ENCODE data around the gene DQX1.

The DQX1 gene

DNA sequence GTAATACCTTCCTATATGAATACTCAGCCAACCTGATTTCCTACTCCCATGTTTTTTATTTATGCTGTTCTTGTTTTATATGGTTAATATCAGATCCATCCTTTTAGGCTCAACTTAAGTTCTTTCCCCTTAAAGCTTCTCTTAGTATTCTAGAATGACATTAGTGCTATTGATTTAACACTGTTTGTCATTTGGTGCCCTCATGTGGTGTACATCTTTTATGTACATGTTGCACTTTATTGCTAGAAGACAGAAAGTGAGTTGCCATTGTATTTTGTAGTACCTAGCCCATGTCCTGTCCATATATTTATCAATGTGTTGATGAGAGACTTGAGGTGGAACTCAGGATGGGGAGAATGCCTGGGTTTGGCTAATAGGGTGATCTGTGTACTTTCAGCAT is 6.2 kb upstream of the DQX1 start:
- no peak for DNase-seq (ENCODE audit: low read depth, low spot score)

DNA sequence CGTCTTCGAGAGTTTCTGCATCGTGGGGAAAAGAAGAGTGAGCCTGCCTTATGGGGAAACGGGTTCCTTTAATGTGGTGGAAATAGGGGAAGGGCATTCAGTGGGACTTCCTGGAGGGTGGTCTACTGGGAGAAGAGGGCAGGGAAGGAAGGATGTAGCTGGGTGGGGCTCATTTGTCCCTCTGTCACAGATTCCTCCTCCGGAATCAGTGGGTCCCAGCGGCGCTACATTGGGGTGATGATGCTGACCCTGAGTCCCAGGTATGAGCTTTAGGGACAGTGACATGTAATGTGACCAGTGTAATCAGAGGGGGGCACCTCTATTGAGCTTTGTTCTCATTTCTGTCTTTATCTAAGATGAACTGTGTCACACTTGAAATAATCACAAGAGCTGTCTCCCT is 5.6 kb upstream of the DQX1 start:
- DNase-seq (ENCODE audit: low read depth, low spot score), result no peak

DNA sequence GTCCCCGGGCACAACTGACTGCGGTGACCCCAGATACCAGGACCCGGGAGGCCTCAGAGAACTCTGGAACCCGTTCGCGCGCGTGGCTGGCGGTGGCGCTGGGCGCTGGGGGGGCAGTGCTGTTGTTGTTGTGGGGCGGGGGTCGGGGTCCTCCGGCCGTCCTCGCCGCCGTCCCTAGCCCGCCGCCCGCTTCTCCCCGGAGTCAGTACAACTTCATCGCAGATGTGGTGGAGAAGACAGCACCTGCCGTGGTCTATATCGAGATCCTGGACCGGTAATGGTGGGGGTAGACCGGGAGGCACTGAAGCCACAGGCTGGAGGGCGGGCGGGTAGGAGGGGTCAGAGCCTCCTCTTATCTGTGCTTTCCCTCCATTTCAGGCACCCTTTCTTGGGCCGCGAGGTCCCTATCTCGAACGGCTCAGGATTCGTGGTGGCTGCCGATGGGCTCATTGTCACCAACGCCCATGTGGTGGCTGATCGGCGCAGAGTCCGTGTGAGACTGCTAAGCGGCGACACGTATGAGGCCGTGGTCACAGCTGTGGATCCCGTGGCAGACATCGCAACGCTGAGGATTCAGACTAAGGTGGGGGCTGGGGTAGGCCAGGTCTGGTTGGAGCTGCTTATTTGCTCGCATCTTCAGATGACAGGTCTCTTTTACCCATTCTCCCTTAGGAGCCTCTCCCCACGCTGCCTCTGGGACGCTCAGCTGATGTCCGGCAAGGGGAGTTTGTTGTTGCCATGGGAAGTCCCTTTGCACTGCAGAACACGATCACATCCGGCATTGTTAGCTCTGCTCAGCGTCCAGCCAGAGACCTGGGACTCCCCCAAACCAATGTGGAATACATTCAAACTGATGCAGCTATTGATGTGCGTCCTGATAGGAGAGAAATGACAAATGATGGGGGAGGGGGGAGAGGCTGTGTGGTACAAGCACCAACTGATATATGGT is 4.5 kb upstream of the DQX1 start:
- peak; percentile 66 for DNase-seq (ENCODE audit: low read depth, low spot score)

DNA sequence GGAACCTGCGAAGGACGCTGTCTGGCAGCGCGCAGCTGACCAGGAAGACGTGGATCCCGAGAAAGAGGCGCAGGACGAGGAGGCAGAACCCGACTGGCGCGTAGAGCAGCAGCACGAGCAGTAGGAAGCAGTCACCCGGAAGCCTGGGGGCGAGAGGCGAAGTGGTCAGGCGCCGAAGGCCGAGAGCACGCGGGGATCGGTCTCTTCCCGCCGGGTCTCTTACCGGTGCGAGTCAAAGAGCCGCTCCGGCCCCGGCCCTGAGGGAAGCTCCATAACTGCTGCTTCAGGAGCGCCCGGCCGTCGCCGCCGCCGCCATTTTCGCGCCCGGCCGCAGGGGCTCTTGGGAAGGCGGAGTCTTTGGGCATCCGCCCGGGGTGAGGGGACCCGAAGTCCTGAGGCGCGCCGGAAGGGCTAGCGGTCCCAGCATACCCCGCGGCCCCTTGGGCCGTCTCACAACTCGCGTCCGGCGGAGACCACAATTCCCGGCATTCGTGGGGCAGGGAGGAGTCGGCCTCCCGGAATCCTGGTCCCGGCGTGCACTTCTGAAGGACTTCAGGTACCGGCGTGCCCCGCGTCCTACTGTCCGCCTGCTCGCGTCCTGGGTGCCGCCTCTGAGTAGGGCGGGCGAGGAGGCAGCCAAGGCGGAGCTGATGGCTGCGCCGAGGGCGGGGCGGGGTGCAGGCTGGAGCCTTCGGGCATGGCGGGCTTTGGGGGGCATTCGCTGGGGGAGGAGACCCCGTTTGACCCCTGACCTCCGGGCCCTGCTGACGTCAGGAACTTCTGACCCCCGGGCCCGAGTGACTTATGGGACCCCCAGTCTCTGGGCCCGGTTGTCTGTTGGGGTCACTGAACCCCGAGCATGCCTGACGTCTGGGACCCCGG is 3.6 kb upstream of the DQX1 start, which contains the start of the genes AUP1 and HTRA2:
Gene AUP1 (minus strand): TSS at position 350 of the 882 bp plus-strand sequence. CDS start 77 bp downstream, at position 273.
Gene HTRA2 (plus strand): TSS at position 577 of the 882 bp plus-strand sequence. CDS start 74 bp downstream, at position 651.
- peak; percentile 100 for DNase-seq (ENCODE audit: low read depth, low spot score)

DNA sequence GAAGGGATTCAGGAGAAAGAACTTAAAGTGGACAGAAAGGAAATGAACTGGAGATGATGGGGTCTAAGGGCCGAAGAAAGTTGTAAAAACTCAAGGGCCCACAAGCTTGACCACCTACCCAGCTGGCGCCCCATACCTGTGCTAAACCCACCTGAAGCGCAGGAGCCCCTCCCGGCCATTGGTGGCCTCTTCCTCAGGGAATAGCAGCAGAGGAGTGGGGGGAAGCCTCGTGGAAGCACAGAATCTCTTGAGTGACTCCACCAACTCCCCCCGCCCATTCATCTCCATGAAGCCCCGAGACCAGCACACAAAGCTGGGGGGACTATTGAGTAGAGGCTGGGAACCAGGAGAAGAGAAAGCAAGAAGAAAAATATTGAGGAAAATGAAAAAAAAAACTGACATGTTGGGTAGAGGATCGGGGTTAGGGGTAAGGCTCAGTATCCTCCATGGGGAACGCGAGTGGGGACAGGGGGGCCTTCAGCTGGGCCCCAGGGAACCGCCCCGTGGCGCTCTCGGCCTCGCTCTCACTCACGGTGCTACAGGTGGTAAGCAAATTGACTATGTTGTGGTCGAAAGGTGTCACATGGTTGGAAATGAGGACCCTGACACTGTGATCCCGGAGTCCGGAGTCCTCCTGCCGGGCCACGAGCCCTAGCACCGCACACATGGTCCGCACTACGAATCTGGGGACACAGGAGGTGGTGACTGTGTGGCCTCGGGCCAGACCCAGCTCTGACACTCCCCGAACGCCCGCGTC is 2.7 kb upstream of the DQX1 start:
- no peak for DNase-seq (ENCODE audit: low read depth, low spot score)

DNA sequence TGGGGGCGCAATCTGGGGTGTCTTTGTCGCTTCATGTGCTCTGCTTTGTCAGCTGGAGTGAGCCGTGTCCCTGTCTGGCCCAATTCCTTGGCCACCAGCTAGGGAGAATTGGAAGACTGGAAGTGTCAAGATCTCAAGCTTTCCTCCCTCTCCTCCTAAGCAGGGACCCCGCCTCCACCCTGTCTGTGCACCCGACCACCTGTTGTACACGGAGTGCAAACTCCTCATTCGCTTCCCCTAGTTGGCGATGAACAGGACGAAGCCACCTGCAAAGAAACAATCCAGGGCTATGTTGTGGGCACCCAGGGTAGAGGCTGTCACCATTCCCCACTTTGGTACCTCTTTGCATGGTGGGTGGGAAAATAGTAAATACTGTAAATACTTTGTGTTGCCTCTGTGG is 1.7 kb upstream of the DQX1 start:
- DNase-seq (ENCODE audit: low read depth, low spot score), result no peak

DNA sequence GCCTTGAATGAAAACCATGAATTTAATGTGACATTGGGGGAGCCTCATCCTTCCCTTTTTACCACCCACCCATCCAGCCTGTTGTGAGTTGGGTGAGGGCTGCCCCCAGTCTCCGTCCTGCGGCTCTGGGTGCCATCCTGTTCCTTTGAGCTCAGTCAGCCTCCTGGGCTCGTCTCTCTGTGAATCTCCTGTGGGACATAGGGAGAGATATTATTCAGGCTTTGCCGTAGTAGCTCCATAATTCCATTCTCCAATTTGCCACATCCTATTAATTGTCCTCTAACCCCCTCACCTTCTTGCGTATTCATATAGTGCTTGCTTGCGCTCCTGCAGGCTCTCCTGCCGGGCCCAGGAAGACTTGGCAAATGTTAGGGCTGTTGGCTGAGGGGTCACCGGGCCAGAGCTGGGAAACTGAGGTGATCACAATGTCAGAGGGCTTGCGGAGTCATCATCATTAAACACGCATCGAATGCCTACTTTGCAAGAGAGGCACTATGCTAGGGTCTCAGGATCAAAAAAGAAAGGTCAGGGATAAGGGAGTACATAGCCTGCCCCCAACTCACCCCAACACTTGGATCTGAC is 709 bp upstream of the DQX1 start:
- no peak for DNase-seq (ENCODE audit: low read depth, low spot score)

DNA sequence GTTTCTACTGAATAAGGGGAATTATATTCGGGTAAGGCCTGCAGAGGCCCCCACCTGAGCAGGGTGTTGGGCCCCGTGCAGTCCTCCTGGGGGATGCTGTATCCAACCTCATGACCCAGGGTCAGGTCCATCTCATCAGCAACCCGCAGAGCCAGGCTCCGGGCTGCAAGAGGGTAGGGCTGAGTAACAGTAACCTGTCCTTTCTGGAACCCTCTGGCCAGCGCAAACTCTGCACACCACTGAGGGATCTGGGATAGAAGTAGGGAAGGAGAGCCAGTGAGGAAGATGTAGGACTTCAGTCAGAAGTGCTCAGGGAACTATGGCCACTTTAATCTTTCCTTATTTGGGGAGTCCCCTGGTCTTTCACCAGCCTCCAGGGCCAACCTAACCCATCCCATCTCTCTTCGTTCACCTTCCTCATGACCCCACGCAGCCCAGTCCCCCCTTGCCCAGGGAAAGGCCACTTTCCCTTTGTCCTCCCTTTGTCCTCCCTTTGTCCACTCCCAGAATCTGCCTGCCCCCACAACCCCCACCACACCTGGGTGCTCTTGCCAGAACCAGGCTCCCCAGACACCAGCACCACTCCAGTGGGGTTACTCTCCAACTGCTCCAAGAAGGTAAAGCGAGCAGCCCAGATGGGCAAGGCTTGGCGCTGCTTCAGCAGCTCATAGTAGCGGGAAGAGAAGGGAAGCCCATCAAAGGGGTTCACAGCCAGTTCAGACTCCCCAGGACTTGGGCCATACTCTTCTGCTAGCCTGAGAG is 895 bp downstream of the DQX1 start:
- DNase-seq (ENCODE audit: low read depth, low spot score), result no peak

DNA sequence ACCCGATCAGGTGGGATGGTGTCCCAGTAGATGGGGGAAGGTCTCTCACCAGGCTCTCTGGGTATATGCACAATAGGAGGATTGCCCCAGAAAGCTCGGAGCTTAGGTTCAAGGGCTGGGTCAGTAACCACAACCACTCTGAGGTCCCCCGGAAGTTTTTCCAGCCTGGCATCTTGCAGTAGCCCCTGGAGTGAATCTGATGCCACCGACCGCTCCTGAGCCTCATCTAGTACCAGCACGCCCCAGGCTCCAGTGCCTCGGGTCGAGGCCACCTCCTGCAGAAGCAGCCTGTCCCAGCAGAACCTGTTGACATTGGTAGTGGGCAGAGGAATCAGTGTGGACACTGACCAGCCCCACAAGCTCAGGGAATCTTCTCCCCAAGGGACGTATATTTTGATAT is 2.0 kb downstream of the DQX1 start:
- DNase-seq (ENCODE audit: low read depth, low spot score), result no peak

DNA sequence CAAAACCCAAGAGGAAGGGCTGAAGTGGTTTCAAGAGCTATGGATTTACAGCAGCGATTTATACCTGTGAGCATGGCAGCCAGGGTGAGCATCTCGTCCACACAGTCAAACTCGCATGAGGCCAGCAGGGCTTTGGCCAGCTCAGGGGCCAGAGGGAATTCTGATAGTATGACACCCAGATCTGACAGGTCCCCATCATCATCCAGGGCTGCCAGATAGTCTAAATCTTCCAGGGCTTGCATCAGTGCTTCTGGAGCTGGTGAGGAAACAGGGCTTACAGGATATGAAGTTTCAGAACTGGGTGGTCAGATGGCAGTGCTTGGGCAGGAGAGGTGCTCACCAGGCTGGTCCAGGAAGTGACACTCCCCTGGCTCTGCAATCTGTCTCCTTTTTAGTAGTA is 3.5 kb downstream of the DQX1 start:
- DNase-seq (ENCODE audit: low read depth, low spot score), result no peak

DNA sequence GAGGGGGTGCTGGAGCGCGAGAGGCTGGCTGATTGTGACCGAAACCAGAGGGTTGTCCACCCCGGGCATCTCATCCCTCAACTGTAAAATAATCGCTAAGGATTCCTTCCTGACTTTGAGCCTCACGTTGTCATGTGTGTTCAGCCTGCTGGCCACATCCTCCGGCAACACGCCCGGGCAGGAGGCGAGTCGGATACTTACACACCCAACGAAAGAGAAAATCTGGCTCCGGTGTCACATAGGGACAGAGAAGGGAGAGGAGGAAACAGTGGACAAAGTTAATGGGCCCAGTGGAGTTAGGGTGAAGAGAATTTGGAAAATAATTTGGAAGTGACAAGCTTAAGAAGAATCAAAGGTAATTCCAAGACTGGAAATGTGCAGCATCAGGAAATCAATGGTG is 9.4 kb downstream of the DQX1 start:
- no peak for DNase-seq (ENCODE audit: low read depth, low spot score)

DNA sequence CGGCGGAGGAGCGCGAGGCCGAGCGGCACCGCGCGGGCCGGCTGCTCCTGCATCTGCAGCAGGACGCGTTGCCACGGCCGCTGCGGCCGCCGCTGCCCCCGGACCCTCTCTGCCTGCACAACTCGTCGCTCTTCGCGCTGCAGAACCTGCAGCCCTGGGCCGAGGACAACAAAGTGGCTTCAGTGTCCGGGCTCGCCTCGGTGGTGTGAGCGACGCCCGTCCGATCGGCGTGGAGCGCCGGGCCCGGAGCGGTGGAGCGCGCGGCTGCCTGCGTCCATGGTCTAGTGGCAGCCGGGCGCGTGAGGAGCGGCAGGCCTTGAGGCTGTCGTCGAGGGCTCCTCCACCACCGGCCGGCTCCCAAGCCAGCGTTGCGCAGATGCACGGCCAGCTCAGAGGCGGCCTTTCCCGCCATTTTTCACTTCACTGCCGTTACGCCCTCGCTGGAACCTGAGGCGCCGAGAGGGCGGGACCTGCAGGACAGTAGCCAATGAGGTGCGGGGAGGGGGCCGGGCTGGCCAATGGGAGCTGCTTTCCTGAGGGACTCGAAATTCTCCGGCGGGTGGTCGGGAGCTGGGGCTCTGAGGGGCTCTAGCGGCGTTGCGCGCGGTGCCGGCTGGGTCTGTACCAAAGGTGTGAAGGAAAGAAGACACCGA is 9.9 kb downstream of the DQX1 start:
- DNase-seq (ENCODE audit: low read depth, low spot score), result peak; percentile 68

DNA sequence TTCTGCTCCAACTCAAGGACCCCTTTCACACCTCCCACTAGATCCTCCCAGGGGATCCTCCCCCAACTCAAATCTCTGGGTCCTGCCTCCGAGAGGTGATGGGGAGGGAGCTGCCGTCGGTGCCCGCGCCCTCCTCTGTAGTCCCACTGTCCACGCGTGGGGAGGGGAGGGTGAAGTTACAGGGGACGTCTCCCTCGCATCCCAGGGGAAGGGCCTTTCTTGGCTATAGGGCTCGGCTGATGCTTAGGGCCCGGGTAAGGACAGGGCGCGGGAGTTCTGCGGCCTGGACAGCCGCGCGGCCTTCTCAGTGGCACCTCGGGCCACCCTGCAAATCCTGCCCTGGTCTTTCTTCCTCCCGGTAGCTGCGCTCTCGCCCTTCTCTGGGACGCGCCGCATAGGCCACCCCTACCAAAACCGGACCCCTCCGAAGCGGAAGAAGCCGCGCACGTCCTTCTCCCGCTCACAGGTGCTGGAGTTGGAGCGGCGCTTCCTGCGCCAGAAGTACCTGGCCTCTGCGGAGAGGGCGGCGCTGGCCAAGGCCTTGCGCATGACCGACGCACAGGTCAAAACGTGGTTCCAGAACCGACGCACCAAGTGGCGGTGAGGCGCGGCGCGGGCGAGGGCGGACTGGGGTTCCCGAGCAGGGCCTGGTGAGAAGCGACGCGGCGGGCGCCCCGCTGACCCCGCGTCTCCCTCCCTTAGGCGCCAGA is 10.6 kb downstream of the DQX1 start:
- DNase-seq (ENCODE audit: low read depth, low spot score), result no peak

DNA sequence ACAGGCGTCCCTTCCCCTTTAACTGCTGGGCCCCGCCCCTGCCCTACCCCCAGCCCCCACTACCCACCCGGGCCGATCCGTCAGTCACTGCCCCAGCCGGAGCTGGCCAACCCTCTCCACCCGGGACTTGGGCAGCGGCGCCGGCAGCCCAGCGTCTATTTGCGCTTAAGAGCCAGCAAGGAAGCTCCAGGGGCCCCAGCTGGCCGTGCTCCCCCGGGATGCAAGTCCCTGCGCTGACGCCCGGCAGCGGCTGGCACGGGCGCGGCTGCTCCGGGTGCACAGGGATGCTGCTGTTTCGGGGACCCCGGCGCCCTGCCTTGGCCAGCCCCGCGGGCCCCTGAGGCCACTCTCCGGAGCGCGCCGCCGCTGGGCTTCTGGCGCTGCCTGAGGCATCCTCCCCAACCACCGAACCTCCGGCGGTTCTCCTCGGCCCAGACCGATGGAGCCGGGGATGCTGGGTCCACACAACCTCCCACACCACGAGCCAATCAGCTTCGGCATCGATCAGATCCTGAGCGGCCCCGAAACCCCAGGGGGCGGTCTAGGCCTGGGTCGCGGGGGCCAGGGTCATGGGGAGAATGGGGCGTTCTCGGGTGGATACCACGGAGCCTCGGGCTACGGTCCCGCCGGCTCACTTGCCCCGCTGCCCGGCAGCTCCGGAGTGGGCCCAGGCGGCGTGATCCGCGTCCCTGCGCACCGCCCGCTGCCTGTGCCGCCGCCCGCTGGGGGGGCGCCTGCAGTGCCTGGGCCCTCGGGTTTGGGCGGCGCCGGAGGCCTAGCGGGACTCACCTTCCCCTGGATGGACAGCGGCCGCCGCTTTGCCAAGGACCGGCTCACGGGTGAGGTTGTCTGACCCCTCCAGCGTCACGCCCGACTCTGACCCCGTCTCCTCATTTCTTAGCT is 11.4 kb downstream of the DQX1 start, which contains the start of gene TLX2:
Gene TLX2 (plus strand): TSS at position 83 of the 903 bp plus-strand sequence. CDS start 357 bp downstream, at position 440.
- DNase-seq (ENCODE audit: low read depth, low spot score), result no peak

DNA sequence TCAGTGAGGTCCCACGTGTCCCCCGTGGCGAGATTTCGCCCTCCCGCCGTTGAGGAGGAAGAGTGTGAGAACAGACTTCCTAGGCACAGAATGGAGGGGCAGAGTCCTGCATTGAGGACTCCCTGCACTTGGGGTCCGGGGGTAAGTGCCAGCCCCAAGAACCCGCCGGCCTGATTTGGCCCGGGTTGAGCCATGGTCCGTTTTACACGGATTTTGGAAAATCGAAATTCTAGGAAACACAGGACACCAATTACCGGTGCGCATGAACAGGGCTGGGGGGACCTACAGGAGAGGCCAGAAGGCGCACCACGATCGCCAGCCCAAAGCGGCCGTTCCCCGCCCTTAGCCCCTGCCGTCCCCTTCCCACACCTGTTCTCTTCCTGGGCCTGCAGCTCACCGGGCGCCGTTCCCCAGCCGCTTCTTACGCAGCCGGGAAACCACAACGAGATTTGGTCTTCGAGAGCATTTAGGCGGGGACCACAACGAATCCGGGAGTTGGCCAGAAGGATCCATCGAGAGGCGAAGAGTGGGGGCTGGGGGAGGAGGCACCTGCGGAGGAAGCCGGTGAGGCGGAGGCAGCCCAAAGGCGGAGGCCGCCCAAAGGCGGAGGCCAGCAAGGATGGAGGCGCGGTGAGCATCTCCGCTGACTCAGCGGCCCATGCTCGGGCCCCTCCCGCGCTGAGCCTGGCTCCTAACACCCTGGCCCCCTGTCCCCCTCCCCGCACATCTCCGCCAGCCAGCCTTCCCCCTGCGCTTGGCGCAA is 12.2 kb downstream of the DQX1 start:
- peak; percentile 45 for DNase-seq (ENCODE audit: low read depth, low spot score)

DNA sequence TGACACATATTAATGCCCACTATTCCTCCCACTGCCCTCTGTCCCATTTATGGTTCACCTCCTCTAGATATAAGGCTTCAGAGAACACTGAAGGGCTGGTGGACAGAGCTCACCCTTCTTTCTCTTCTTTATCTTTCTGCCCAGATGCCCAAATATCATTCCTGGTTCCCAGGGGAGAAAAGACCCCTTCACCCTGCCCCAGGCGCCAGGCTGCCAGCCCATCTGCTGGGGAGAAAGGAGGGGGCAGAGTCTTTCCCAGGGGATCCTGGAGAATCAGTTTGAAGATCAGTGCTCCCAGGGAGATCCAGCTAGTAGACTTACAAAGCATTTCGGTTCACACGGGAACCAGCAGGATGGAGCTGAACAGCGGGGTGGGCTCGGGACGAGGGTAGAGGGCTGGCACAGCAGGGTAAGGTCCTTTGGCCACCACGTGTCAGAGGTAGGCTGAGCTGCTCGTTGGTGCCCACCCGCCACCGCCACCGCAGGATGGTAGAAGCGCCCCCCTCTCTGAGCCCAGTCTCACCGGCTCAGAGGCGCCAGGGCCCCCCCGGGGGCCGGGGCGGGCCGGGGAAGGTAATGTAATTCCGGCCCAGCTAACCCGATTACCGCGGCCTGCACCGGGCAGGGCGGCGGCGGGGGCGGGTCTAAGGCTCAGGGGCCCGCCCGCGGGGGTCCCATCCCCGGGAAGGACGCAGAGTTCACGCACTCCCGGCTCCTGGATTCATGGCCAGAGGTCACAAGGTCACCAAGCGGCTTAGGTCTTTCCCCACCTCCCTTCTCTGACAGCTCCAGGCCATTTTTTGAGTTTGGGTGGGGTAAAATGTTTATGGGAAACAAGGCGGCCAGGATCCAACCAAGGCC is 13.1 kb downstream of the DQX1 start:
- DNase-seq (ENCODE audit: low read depth, low spot score), result no peak
